NT2/D1 (cell line): ENCODE measurements around the gene LIME1.

Experiments
- DNase-seq: peaks from one replicate; pipeline ENCODE4 v3.0.0-alpha.2; 2011; ENCODE audit warnings: low read depth, low spot score
- H3K27me3 ChIP-seq: 2 replicates; pipeline ENCODE4 v1.6.0; 2011; ENCODE audit warnings: mild to moderate bottlenecking; ENCODE audit not compliant: insufficient read length, insufficient read depth
- H3K36me3 ChIP-seq: 2 replicates; pipeline ENCODE4 v1.6.1; 2011; ENCODE audit warnings: mild to moderate bottlenecking, low read length, mixed read lengths; ENCODE audit not compliant: insufficient read depth, insufficient read length
- H3K4me1 ChIP-seq: 2 replicates; pipeline ENCODE4 v1.5.1; 2011; ENCODE audit not compliant: insufficient read depth, insufficient read length
- H3K4me3 ChIP-seq: 2 replicates; pipeline ENCODE4 v1.5.1; 2011; ENCODE audit warnings: low read depth; ENCODE audit not compliant: insufficient read length
- H3K9ac ChIP-seq: 2 replicates; pipeline ENCODE4 v1.6.0; 2011; ENCODE audit warnings: low read depth; ENCODE audit not compliant: insufficient read length
- H3K9me3 ChIP-seq: 2 replicates; pipeline ENCODE4 v1.5.1; 2011; ENCODE audit warnings: mild to moderate bottlenecking, low read length; ENCODE audit not compliant: insufficient read depth
- SUZ12 ChIP-seq: IDR thresholded peaks from 2 replicates; pipeline ENCODE4 v1.6.1; 2011; ENCODE audit not compliant: insufficient read length, insufficient read depth; ENCODE audit errors: extremely low read depth
- YY1 ChIP-seq: IDR thresholded peaks from 2 replicates; pipeline ENCODE4 v1.6.1; 2011; ENCODE audit not compliant: insufficient read length, insufficient read depth
- ZNF274 ChIP-seq: IDR thresholded peaks from 2 replicates; pipeline ENCODE4 v1.6.1; 2011; ENCODE audit warnings: mild to moderate bottlenecking, low read depth, low read length

LIME1 gene

GRCh38 chr20:63703471-63703975, 32.9 kb upstream of the LIME1 start:
- Histone ChIP-seq H3K4me3 (no peak overlapping the region), H3K27me3 (no peaks in the 10 kb centered on the region), H3K9me3 (no peaks in the 10 kb centered on the region), H3K4me1 (peaks cover 27% of the 10 kb centered on the region), H3K36me3 (peaks cover 81% of the 10 kb centered on the region), H3K9ac (no peak overlapping the region)
- no peak for TF ChIP-seq YY1
- TF ChIP-seq SUZ12 = no peak
- no peak for TF ChIP-seq ZNF274
- DNase-seq = no peak

- TF ChIP-seq SUZ12 (no peak), ZNF274 (no peak), YY1 (no peak)
- Histone ChIP-seq H3K9ac (no peak overlapping the region), H3K36me3 (peaks cover 82% of the 10 kb centered on the region), H3K4me1 (peaks cover 23% of the 10 kb centered on the region), H3K9me3 (no peaks in the 10 kb centered on the region), H3K27me3 (no peaks in the 10 kb centered on the region), H3K4me3 (no peak overlapping the region)
- DNase-seq = no peak
Observed at GRCh38 chr20:63703976-63704748, 32.3 kb upstream of the LIME1 start.

DNA sequence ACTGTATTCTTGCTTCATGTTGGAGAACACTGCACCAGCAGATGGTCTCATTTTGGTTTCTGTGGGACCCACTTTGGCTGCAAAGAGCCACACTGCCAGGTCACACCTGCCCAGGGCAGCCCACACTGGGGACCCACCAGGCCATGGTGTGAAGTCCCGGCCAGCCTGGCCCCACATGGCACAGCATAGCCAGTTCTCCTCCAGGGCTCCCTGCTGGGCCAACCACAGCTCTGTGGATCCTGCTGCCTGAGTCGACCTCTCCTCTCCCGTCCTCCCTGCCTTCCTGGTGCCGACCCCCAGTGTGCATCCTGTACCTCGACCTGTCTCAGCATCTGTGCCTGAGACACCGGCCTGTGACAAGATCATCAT, 31.7 kb upstream of the LIME1 start:
- H3K9me3 ChIP-seq = no peaks in the 10 kb centered on the region
- TF ChIP-seq ZNF274 (no peak), SUZ12 (no peak), YY1 (no peak)
- no peaks in the 10 kb centered on the region for H3K27me3 ChIP-seq
- H3K4me1 ChIP-seq = peaks cover 20% of the 10 kb centered on the region
- no peak for DNase-seq
- H3K36me3 ChIP-seq = peaks cover 82% of the 10 kb centered on the region
- no peak overlapping the region for H3K9ac ChIP-seq
- no peak overlapping the region for H3K4me3 ChIP-seq

DNA sequence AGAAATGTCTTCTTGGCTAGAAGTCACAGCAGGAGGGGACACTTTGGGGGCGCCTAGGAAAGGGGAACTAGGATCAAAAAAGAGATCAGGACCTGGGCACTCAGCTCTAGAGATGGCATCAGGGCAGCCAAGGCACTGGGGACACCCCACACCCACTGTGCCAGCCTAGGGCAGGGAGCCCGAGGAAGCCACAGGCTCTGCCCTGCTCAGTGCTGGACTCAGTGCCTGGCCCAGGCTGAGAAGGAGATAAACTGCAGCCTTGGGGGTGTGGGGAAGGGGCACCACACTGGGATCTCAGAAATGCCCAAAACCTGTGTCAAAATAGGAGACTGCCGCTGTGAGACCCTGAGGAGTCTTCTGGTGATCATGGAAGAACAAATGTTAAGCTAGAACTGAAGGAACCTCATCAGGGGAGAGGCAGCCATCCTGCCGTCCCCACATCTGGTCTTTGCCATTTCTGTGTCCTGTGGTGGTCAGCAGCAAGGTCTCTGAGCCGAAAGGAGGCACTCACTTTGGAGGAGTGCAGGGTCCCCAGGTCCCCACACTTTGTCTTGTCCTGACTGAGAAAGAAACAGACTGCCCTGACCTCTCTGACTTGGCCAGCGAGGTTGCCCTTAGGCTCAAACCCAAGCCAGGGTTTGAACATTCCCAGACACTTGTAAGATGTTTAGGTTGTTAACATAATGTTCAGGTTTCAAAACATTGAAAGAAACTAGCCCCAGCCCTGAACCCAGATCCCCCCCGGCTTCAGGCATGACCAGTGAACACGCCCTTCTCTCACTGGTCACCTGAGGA, 31.0 kb upstream of the LIME1 start:
- DNase-seq = no peak
- TF ChIP-seq SUZ12 (no peak), YY1 (no peak), ZNF274 (no peak)
- Histone ChIP-seq H3K27me3 (no peaks in the 10 kb centered on the region), H3K36me3 (peaks cover 80% of the 10 kb centered on the region), H3K9ac (no peak overlapping the region), H3K4me1 (peaks cover 14% of the 10 kb centered on the region), H3K9me3 (no peaks in the 10 kb centered on the region), H3K4me3 (no peak overlapping the region)

DNA sequence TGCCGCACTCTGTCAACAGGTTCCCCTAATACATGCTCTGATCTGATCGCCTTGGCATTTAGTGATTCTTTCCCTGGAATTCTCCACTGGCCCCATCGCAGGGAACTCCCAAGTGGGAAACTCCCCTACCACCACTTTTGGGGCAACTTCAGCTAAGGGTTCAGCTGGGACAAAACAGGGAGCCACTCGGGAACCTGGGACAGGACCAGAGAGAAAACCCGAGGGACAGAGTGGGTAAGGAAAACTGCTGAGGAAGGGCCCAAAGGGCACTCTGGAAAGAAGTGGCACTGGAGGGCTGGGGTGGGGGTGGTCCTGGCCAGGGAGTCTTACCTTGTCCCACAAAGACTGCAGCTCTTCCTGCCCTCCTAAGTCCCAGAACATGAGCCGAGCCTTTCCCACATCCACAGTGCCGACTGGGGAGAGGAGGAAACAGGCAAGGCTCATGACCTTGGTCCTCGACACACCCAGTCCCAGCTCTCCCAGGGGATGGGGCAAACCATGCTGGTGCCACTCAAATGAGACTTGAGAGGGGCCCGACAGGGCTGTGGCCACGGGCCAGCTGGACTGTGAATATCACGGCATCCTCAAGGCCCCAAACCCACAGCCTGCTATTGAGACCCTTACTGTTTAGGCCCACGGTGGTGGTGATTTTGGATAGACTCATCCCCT, 30.3 kb upstream of the LIME1 start:
- no peak for DNase-seq
- Histone ChIP-seq H3K36me3 (peaks cover 80% of the 10 kb centered on the region), H3K9me3 (no peaks in the 10 kb centered on the region), H3K4me1 (peaks cover 14% of the 10 kb centered on the region), H3K27me3 (no peaks in the 10 kb centered on the region), H3K4me3 (peak overlapping the region; percentile 96), H3K9ac (peak overlapping the region; percentile 96)
- TF ChIP-seq YY1 (no peak), SUZ12 (no peak), ZNF274 (no peak)

- Histone ChIP-seq H3K9ac (peak overlapping the region; percentile 96), H3K27me3 (no peaks in the 10 kb centered on the region), H3K4me3 (peak overlapping the region; percentile 96), H3K9me3 (no peaks in the 10 kb centered on the region), H3K4me1 (peaks cover 11% of the 10 kb centered on the region), H3K36me3 (peaks cover 81% of the 10 kb centered on the region)
- DNase-seq = no peak
- TF ChIP-seq ZNF274 (no peak), SUZ12 (no peak), YY1 (no peak)
Observed at GRCh38 chr20:63706852-63707557, 29.5 kb upstream of the LIME1 start.
